HL-60 (cell line): ENCODE results near the gene CDA.

ENCODE experiments used
- GABPA ChIP-seq: IDR thresholded peaks from 2 replicates; pipeline ENCODE4 v1.6.1; 2012; ENCODE audit warnings: low read depth
- POLR2AphosphoS5 ChIP-seq: IDR thresholded peaks from 2 replicates; pipeline ENCODE4 v1.6.1; 2012; ENCODE audit warnings: low read depth
- TF ChIP-seq, protein P1 (sequence below): IDR thresholded peaks from one replicate; pipeline ENCODE4 v1.5.1; 2011; ENCODE audit warnings: low read length, control low read depth, inconsistent platforms; ENCODE audit not compliant: insufficient read depth

DNA sequence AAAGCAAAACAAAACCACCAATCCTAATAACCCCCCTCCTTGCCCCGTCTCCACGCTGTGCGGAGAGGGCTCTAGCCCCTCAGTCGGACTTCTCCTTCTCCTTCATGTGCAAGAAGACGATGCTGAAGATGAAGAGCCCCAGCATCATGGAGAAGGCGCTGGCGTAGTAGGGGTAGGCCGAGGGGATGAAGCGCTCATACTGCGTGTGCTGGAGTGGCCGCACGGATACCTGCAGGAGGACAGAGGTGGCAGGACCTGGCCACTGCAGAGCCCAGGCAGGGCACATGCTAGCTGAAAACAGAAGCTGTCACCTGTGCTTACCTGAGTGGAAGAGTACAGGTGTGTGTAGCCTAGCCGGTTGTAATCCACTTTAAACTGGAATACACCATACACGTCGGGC is 63.4 kb downstream of the CDA start:
- TF ChIP-seq, protein P1, sequence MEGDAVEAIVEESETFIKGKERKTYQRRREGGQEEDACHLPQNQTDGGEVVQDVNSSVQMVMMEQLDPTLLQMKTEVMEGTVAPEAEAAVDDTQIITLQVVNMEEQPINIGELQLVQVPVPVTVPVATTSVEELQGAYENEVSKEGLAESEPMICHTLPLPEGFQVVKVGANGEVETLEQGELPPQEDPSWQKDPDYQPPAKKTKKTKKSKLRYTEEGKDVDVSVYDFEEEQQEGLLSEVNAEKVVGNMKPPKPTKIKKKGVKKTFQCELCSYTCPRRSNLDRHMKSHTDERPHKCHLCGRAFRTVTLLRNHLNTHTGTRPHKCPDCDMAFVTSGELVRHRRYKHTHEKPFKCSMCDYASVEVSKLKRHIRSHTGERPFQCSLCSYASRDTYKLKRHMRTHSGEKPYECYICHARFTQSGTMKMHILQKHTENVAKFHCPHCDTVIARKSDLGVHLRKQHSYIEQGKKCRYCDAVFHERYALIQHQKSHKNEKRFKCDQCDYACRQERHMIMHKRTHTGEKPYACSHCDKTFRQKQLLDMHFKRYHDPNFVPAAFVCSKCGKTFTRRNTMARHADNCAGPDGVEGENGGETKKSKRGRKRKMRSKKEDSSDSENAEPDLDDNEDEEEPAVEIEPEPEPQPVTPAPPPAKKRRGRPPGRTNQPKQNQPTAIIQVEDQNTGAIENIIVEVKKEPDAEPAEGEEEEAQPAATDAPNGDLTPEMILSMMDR: no peak
- TF ChIP-seq POLR2AphosphoS5: no peak
- TF ChIP-seq GABPA: no peak
